Activated naive CD8-positive, alpha-beta T cell treated with anti-CD3 and anti-CD28 coated beads, Interleukin-2, amount 50 U/mL, for 24 hours (primary cell): ENCODE measurements around the gene GABRG3.

Experiments used
- ATAC-seq: fragments of 150-1000 bp; cut with Tn5 transposase; one replicate; pipeline ENCODE4 v1.10.0; 2021
- DNase-seq: peaks from one replicate; pipeline ENCODE4 v3.0.0; 2021
- H3K27ac Mint-ChIP-seq: one replicate; pipeline ENCODE4 v1.8.0; 2021; ENCODE audit warnings: mild to moderate bottlenecking, mixed read lengths
- H3K27me3 Mint-ChIP-seq: one replicate; pipeline ENCODE4 v1.8.0; 2021; ENCODE audit warnings: mixed read lengths
- H3K36me3 Mint-ChIP-seq: one replicate; pipeline ENCODE4 v1.8.0; 2021; ENCODE audit warnings: low read depth, mixed read lengths
- H3K4me1 Mint-ChIP-seq: one replicate; pipeline ENCODE4 v1.8.0; 2021; ENCODE audit warnings: mixed read lengths
- H3K4me3 Mint-ChIP-seq: one replicate; pipeline ENCODE4 v1.8.0; 2021; ENCODE audit warnings: mild to moderate bottlenecking, moderate library complexity, mixed read lengths
- H3K9me3 Mint-ChIP-seq: one replicate; pipeline ENCODE4 v1.8.0; 2021; ENCODE audit warnings: mixed read lengths

The GABRG3 gene

DNA sequence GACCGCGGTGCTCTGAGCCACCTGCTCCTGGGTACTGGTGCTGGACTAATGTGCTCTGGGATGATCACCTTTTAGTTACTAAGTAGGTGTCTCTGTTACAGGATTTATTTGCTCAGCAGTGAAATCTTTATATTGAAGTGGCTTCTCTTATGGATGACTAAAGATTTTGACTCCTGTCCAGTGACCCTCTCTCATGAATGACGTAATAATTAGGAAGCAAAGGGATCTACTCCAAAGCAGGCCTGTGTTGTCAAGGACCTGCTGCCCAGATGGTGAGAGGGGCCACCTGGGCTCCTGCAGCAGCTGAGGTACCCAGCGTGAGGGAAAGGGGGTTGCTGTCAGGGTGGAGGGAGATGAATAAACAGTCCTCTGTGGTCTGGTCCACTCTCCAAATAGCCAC, 263.6 kb downstream of the GABRG3 start:
- H3K9me3 Mint-ChIP-seq: peaks cover 3% of the 10 kb centered on the region
- H3K27me3 Mint-ChIP-seq: no peaks in the 10 kb centered on the region
- H3K4me3 Mint-ChIP-seq: no peak overlapping the region
- no peak overlapping the region for H3K27ac Mint-ChIP-seq
- H3K36me3 Mint-ChIP-seq: no peaks in the 10 kb centered on the region
- no peaks in the 10 kb centered on the region for H3K4me1 Mint-ChIP-seq
- ATAC-seq: no peak
- DNase-seq: no peak

DNA sequence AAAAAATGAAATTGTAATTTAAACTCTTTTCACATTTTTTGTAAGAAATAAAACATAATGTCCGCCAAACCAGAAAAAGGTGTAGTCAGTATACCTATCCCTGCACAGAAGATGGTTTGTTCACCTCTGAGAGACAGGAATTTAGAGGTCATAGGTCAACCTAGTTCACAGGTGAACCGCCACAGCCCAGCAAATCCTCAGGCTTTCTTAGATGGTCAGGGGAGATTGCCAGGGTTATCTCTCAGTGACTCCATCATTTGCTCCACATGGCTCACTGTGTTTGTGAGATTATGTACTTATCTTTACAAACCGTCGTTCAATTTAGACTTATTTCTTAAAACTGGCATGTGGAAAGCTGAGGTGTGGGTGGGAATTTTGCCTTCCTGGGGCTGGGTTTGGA, 264.2 kb downstream of the GABRG3 start:
- no peak overlapping the region for H3K4me3 Mint-ChIP-seq
- no peaks in the 10 kb centered on the region for H3K27me3 Mint-ChIP-seq
- H3K4me1 Mint-ChIP-seq: no peaks in the 10 kb centered on the region
- peaks cover 3% of the 10 kb centered on the region for H3K9me3 Mint-ChIP-seq
- DNase-seq (no peak), ATAC-seq (no peak)
- H3K36me3 Mint-ChIP-seq: no peaks in the 10 kb centered on the region
- H3K27ac Mint-ChIP-seq: no peak overlapping the region

DNA sequence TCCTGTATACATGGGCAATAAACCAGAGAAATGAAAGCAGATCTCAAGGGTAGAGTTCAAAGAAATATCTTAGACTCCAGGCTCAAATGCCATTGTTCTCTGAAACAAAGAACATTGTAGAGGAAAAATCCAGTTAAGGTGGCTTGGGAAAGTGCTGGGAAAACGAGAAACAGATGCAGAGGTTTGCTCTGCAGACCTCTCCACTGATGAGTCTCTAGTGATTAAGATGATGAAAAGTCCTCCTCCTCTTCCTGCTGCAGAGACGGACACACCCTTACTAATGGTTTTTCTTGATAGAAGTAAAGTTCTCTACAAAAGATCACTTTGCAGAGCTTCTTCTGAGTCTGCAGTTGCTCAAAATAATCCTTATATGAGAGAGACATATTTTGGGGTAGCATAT, 264.7 kb downstream of the GABRG3 start:
- no peak overlapping the region for H3K27ac Mint-ChIP-seq
- ATAC-seq (no peak), DNase-seq (no peak)
- no peaks in the 10 kb centered on the region for H3K4me1 Mint-ChIP-seq
- H3K36me3 Mint-ChIP-seq: no peaks in the 10 kb centered on the region
- H3K4me3 Mint-ChIP-seq: no peak overlapping the region
- no peaks in the 10 kb centered on the region for H3K27me3 Mint-ChIP-seq
- H3K9me3 Mint-ChIP-seq: peaks cover 3% of the 10 kb centered on the region

DNA sequence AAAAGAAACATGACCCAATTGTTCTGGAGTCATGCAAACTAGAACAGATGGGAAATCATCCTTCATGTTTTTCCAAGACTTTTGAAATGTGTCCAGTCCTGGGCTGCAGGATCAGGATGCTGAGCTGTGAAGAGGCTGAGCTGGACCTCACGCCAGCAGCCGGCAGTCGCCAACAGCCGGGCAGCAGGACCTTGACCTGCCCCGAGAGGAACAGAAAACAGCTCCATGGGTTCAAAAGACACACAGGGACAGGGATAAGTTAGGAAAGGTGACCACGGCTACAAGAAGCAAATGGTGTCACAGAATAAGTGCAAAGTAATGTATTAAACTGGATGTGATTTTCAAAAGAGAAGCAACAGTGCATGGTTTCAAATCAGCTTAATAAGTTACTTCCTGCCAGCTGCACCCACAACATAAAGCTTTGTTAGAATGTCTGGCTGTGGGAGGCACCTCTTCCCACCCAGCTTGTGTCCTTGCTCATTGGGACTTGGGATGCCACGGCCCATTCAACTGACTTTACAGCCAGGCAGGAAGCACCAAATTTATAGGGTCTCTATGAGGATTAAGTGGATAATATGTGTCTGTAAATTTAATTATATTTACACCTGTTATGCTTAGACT, 266.4 kb downstream of the GABRG3 start:
- H3K36me3 Mint-ChIP-seq: no peaks in the 10 kb centered on the region
- DNase-seq: no peak
- peaks cover 7% of the 10 kb centered on the region for H3K9me3 Mint-ChIP-seq
- no peak for ATAC-seq
- H3K4me1 Mint-ChIP-seq: no peaks in the 10 kb centered on the region
- H3K27me3 Mint-ChIP-seq: no peaks in the 10 kb centered on the region
- no peak overlapping the region for H3K4me3 Mint-ChIP-seq
- H3K27ac Mint-ChIP-seq: no peak overlapping the region

DNA sequence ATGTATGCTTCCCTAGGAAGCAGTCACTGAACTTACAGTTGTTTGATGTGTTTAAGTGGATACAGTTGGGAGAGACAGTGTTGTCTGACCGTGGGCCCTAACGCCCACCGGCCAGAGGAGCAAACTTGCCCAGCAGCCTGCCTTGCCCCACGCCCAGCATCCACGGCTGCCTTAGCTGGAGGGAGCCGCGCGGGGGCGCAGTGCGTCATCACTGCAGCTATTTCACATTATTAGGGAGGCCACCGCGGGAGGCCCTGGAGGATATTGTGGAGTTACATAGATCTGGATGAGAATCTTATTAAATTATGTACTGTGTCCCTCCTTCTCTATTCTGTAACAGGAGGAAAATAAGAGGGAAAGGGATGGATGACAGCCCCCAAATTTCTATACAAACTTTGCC, 267.2 kb downstream of the GABRG3 start:
- no peak for DNase-seq
- Mint-ChIP-seq H3K27me3 (no peaks in the 10 kb centered on the region), H3K27ac (no peak overlapping the region), H3K4me3 (no peak overlapping the region), H3K36me3 (no peaks in the 10 kb centered on the region), H3K9me3 (peaks cover 9% of the 10 kb centered on the region), H3K4me1 (no peaks in the 10 kb centered on the region)
- ATAC-seq: no peak

DNA sequence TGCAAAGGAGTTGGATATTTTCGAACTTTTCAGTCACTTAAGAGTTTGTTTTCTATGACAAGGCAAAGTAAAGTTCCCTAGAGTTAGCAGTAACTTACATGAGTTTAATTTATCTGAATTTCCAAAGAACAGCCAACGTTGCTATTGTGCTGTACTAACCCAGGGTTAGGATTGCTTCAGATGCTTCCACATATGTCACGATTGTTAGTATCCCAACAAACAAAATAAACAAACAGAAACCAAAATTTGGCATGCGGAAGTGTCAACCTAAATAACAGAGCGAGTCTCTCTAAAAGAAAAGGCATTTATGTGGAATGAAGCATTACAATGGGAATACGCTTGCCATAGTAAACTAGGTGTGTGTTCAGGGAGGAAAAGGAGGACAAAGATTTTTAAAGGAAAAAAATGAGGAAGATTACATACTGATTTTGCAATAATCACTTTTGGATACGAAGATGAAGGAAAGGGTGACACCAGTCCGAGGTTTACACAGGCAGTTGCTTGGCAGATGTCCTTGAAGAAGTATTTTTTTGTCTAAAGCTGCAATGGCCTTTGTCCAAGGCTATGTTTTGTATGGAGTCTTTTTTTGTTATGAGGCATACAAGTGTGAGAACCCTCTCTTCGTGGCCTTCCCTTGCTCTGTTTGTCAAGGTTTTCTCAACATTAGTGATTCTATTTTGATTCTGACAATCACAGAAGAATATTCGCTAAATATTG, 267.9 kb downstream of the GABRG3 start:
- peaks cover 11% of the 10 kb centered on the region for H3K9me3 Mint-ChIP-seq
- no peaks in the 10 kb centered on the region for H3K27me3 Mint-ChIP-seq
- H3K4me1 Mint-ChIP-seq: no peaks in the 10 kb centered on the region
- H3K36me3 Mint-ChIP-seq: no peaks in the 10 kb centered on the region
- no peak overlapping the region for H3K27ac Mint-ChIP-seq
- ATAC-seq: no peak
- no peak for DNase-seq
- no peak overlapping the region for H3K4me3 Mint-ChIP-seq

DNA sequence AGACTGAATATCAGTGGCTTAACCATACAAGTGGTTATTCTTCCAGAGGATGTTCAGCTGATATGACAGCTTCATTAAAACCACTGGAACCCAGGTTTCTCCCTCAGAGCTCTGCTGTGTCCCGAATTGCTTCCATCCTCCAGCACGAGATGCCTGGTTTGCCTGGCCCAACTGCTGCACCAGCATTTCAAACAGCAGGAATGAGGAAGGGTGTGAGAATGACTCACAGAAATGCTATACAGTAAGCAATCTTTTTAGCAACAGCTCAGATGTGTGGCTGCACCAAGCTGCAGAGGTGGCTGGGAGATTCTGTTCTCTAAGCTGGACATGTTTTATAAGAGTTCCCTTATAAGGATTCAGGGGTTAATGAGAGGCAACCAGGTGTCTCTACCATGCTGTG, 271.0 kb downstream of the GABRG3 start:
- Mint-ChIP-seq H3K4me3 (no peak overlapping the region), H3K4me1 (no peaks in the 10 kb centered on the region), H3K27me3 (no peaks in the 10 kb centered on the region), H3K9me3 (peaks cover 8% of the 10 kb centered on the region), H3K27ac (no peak overlapping the region), H3K36me3 (no peaks in the 10 kb centered on the region)
- DNase-seq: no peak
- no peak for ATAC-seq

DNA sequence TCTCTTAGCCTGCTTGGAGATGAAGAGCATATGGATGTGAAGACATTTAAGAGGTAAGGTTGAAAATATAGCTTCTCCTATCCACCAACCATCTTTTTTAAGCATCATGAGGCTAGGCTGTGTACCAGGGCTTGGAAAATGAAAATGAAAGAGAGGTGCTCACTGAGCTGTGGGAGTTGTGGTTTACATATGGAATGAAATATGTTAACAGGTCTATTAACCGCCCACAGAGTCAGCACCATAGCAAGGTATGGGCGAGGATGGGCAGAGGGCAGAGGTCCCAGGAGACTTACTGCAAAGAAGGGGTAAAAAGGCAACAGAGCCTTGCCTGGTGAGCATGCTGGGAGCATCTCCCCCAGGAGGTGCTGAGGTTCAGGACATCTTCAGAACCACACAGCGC, 273.1 kb downstream of the GABRG3 start:
- H3K9me3 Mint-ChIP-seq: peaks cover 14% of the 10 kb centered on the region
- no peak overlapping the region for H3K4me3 Mint-ChIP-seq
- no peaks in the 10 kb centered on the region for H3K36me3 Mint-ChIP-seq
- DNase-seq: no peak
- no peak overlapping the region for H3K27ac Mint-ChIP-seq
- H3K4me1 Mint-ChIP-seq: no peaks in the 10 kb centered on the region
- no peaks in the 10 kb centered on the region for H3K27me3 Mint-ChIP-seq
- no peak for ATAC-seq

DNA sequence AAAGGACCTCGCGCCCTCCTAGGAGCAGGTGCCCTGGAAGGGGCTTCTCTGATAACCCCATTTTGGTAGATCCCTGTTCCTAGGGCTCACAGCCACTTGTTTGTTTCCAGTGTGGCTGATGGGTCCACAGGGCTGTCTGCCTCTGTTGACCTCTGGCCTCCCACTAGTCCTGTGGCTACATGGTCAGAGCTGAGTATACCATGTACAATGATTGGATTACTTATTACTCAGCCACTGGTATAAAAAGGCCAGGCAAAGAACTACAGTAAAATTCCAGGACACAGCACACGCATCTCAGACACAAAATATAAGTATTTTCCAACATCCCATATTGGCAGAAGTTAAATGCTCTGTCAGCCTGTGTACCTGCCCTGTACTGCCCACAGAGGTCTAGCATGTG, 277.3 kb downstream of the GABRG3 start:
- Mint-ChIP-seq H3K36me3 (no peaks in the 10 kb centered on the region), H3K4me1 (no peaks in the 10 kb centered on the region), H3K27me3 (no peaks in the 10 kb centered on the region), H3K4me3 (no peak overlapping the region), H3K27ac (no peak overlapping the region), H3K9me3 (peaks cover 11% of the 10 kb centered on the region)
- DNase-seq: no peak
- no peak for ATAC-seq

DNA sequence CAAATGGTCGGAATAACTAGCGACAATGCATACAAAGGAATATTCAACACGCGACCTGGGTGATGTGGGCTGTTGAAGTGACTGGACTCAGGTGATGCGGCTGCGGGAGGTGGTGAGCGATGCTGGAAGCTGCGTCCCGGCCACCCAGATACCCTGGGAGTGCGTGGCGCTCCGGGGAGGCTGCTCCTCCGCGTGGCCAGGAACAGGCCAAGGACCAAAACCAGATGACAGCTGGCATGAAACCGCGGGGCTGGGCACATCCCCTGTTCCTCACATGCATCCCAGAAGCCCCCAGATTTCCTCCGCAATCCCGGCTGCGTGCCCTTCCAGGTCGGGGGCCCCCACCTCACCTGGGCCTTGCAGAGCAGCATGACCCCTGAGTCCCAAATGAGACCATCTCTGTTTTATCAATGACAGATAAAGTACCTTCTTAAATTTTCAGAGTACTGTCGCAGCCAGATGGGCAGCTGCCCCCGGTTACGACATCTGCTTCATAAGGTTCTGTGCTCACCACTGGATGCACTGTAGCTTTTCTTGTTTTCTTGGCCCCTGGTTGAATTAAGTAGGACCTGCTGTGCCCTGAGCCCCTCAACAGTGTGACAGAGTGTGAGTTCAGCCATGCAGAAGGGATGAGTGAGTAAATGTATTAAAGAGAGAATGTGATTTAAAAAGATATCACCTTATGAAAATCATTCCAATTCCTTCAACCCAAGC, 278.2 kb downstream of the GABRG3 start:
- peaks cover 10% of the 10 kb centered on the region for H3K9me3 Mint-ChIP-seq
- ATAC-seq (no peak), DNase-seq (no peak)
- H3K27me3 Mint-ChIP-seq: no peaks in the 10 kb centered on the region
- no peak overlapping the region for H3K27ac Mint-ChIP-seq
- H3K36me3 Mint-ChIP-seq: no peaks in the 10 kb centered on the region
- H3K4me1 Mint-ChIP-seq: no peaks in the 10 kb centered on the region
- H3K4me3 Mint-ChIP-seq: no peak overlapping the region

DNA sequence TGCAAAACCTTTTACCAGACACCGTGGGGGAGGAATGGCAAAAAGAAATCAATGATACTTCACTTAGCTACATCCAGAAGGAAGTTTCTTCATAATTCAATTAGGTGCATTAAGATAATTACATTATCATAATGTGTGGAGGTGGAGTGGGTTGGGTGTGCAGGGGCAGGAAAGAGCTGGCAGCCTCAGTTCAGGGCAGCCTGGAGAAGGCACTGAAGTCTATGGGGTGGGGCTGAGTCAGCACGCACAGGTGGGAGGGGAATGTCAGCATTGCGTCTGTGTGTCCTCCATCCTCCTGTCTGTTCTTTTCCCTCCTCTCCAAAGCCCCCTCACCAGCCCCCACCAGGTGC, 278.8 kb downstream of the GABRG3 start:
- Mint-ChIP-seq H3K36me3 (no peaks in the 10 kb centered on the region), H3K4me3 (no peak overlapping the region), H3K27ac (no peak overlapping the region), H3K27me3 (no peaks in the 10 kb centered on the region), H3K9me3 (peaks cover 10% of the 10 kb centered on the region), H3K4me1 (no peaks in the 10 kb centered on the region)
- no peak for ATAC-seq
- DNase-seq: no peak

DNA sequence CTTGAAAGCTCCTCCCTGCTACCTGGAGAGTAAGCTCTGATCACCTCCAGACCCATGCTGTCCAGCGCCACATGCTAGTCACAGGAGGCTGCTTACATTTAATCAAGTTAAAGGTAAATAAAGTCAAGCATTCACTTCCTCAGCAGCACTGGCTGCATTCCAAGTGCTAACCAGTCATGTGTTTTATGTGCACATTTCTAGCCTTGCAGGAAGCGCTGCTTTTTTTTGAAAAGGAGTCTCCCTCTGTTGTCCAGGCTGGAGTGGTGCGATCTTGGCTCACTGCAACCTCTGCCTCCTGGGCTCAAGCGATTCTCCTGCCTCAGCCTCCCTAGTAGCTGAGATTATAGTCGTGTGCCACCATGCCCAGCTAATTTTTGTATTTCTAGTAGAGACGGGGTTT, 279.2 kb downstream of the GABRG3 start:
- Mint-ChIP-seq H3K9me3 (peaks cover 10% of the 10 kb centered on the region), H3K4me1 (no peaks in the 10 kb centered on the region), H3K36me3 (no peaks in the 10 kb centered on the region), H3K27me3 (no peaks in the 10 kb centered on the region), H3K27ac (no peak overlapping the region), H3K4me3 (no peak overlapping the region)
- no peak for ATAC-seq
- DNase-seq: no peak

DNA sequence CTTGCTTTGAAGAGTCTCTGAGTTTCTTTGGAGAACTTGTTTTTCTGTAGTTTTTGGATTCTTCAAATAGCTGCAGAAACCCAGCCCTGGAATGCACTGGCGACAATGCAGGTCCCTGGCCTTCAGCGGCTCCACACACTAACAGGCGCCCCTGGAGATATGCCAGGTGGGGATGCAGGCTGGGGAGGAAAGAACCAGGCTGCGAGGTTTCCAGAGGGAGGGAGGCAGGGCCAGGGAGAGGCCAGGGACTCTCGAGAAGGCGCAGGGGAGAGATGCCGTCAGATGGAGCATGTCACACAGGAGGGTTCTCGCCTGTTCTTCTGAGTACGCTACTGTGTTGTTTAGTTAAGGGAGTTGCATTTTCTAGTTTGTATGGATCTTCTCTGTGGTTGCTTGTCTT, 283.1 kb downstream of the GABRG3 start:
- no peak overlapping the region for H3K4me3 Mint-ChIP-seq
- no peaks in the 10 kb centered on the region for H3K27me3 Mint-ChIP-seq
- peaks cover 9% of the 10 kb centered on the region for H3K9me3 Mint-ChIP-seq
- DNase-seq (no peak), ATAC-seq (no peak)
- H3K4me1 Mint-ChIP-seq: no peaks in the 10 kb centered on the region
- H3K27ac Mint-ChIP-seq: no peak overlapping the region
- H3K36me3 Mint-ChIP-seq: no peaks in the 10 kb centered on the region

DNA sequence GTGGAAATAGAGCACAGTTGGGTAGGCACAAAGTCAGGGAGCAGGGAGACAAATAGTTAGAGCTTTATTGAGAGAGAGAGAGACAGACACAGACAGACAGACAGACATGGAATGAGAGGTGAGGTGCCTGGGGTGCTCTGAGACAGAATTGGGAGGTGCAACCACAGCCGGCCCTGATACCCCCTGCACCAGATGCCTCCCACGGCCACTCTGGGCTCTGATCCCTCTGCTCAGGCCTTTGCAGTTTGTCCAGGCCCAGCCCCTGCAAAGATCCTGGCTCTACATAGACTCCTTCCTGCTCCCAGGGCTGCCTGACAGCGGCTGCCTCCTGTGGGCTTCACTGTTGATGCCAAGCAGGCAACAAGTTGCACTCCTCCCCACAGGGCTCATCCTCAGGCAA, 283.8 kb downstream of the GABRG3 start:
- Mint-ChIP-seq H3K4me3 (no peak overlapping the region), H3K4me1 (no peaks in the 10 kb centered on the region), H3K9me3 (peaks cover 12% of the 10 kb centered on the region), H3K36me3 (no peaks in the 10 kb centered on the region), H3K27ac (no peak overlapping the region), H3K27me3 (no peaks in the 10 kb centered on the region)
- ATAC-seq (no peak), DNase-seq (no peak)

DNA sequence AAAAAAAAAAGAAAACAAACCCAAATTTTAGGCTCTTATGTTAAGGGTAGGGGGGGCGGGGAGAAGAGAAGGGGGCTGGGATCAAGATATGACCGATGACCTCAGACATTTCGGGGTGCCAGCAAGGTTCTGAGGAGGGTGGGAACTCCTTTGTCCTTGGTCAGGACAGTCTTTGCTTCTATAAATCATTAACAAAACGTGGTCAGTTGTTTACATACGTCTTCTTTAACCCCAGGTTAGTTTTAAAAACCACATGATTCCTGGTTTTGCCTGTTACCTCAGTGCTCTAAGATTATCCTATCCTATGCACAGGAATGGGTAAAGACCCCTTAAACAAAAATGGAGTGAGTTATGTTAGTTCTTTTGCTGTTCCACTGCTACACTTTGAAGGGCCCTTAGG, 285.5 kb downstream of the GABRG3 start:
- Mint-ChIP-seq H3K4me3 (no peak overlapping the region), H3K27me3 (no peaks in the 10 kb centered on the region), H3K4me1 (no peaks in the 10 kb centered on the region), H3K36me3 (no peaks in the 10 kb centered on the region), H3K9me3 (peaks cover 12% of the 10 kb centered on the region), H3K27ac (no peak overlapping the region)
- DNase-seq (no peak), ATAC-seq (no peak)
